ENCODE data around the gene DRG2.

DNA sequence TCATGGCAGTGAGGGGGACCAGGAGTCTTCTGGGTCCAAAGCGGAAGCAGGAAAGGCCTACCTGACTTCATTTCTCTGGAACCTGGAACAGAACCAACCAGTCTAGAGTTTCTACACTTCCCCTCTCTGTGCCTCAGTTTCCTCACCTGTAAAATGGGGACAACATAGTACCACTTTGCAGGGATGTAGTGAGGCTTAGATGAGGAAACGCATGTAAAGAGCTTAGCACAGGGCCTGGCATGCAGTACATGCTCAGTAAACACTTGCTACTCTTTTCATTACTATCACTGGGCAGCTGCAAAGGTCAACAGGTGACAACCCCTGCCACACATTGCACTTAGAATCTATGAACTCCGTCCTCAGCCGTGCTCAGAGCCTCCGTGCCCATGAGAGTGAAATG, 45.0 kb downstream of the DRG2 start:
- TF ChIP-seq BHLHE40 (IDR thresholded peaks at IDR 0.05; ENCODE audit: borderline replicate concordance) = no peak
- TF ChIP-seq LEF1 (IDR thresholded peaks at IDR 0.05; ENCODE audit: borderline replicate concordance) = no peak
- no peak for TF ChIP-seq SP1 (IDR thresholded peaks at IDR 0.05)
- TF ChIP-seq FOXK2 (IDR thresholded peaks at IDR 0.05) = no peak
- no peak for TF ChIP-seq ZNF384 (IDR thresholded peaks at IDR 0.05)
- no peak for TF ChIP-seq CTBP1 (IDR thresholded peaks at IDR 0.05; ENCODE audit: borderline replicate concordance)
- no peak for TF ChIP-seq ELF4 (IDR thresholded peaks at IDR 0.05)
- no peak for TF ChIP-seq FOXM1 (IDR thresholded peaks at IDR 0.05; ENCODE audit: borderline replicate concordance)
- no peak for TF ChIP-seq TARDBP (IDR thresholded peaks at IDR 0.05)
- TF ChIP-seq L3MBTL2 (conservative IDR thresholded peaks at IDR 0.05) = no peak
- no peak for TF ChIP-seq ARNT (IDR thresholded peaks at IDR 0.05)
- TF ChIP-seq, protein P1, sequence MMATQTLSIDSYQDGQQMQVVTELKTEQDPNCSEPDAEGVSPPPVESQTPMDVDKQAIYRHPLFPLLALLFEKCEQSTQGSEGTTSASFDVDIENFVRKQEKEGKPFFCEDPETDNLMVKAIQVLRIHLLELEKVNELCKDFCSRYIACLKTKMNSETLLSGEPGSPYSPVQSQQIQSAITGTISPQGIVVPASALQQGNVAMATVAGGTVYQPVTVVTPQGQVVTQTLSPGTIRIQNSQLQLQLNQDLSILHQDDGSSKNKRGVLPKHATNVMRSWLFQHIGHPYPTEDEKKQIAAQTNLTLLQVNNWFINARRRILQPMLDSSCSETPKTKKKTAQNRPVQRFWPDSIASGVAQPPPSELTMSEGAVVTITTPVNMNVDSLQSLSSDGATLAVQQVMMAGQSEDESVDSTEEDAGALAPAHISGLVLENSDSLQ (IDR thresholded peaks at IDR 0.05) = no peak

Data from HEK293T (cell line).